Measurements from ENCODE around the gene VEGFA.
"Not testable (repeated sequence)": the region's sequence is repeated elsewhere in the genome, so short reads cannot be mapped to it uniquely, and the experiment has no call there.

VEGFA gene

DNA sequence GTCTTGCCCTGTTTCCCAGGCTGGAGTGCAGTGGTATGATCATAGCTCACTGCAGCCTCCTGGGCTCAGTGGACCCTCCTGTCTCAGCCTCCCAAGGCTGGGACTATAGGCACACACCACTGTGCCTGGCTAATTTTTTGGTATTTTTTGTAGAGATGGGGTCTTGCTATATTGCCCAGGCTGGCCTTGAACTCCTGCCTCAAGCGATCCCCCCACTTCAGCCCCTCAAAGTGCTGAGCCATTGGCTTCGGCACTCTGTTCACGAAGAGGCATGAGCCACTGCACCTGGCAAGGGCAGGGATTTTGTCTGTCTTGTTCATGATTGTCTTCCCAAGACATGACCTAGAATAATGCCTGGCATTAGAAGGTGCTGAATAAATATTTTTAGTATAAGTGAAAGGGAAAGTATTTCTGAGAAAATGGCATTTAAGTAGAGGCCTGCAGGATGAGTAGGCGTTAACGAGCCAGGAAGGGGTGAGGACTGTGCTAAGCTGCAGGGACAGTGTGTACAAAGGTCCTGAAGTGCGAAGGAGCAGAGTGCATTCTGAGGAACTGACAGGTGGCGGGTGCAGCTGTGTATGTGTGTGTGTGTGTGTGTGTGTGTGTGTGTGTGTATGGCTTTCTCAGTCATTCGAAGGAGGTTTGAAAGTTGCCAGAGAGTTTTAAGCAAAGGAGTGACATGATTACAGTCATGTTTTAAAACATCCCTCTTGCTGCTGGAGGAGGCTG lies 43.0 kb downstream of the VEGFA start:
- no peak overlapping the region for H3K4me3 ChIP-seq (ENCODE audit: control insufficient read depth, low read depth, low read length)
- TF ChIP-seq, protein P1, sequence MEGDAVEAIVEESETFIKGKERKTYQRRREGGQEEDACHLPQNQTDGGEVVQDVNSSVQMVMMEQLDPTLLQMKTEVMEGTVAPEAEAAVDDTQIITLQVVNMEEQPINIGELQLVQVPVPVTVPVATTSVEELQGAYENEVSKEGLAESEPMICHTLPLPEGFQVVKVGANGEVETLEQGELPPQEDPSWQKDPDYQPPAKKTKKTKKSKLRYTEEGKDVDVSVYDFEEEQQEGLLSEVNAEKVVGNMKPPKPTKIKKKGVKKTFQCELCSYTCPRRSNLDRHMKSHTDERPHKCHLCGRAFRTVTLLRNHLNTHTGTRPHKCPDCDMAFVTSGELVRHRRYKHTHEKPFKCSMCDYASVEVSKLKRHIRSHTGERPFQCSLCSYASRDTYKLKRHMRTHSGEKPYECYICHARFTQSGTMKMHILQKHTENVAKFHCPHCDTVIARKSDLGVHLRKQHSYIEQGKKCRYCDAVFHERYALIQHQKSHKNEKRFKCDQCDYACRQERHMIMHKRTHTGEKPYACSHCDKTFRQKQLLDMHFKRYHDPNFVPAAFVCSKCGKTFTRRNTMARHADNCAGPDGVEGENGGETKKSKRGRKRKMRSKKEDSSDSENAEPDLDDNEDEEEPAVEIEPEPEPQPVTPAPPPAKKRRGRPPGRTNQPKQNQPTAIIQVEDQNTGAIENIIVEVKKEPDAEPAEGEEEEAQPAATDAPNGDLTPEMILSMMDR (IDR thresholded peaks at IDR 0.05; ENCODE audit: control insufficient read depth, insufficient read depth, low read depth, low read length, missing control alignments), result no peak
- no peak for DNase-seq (ENCODE audit: low read depth)

DNA sequence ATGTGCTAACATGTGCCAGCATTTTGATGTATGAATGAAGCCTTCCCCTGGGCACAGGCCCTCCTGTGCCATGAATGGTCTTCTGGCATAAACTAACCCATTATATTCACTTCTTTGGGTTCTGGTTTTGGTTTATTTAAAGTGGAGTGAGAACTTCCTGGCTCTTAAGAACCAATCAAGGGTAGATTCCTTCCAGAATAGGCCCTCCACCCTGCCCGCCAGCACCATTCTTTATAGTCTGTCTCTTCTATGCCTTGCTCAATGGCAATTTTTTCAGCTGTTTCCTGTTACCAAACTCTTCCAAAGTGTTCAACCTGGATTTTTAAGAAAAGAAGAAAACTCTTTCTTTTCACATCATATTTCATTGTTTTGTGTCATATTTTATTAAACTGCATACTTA lies 44.1 kb downstream of the VEGFA start:
- DNase-seq (ENCODE audit: low read depth), result no peak

DNA sequence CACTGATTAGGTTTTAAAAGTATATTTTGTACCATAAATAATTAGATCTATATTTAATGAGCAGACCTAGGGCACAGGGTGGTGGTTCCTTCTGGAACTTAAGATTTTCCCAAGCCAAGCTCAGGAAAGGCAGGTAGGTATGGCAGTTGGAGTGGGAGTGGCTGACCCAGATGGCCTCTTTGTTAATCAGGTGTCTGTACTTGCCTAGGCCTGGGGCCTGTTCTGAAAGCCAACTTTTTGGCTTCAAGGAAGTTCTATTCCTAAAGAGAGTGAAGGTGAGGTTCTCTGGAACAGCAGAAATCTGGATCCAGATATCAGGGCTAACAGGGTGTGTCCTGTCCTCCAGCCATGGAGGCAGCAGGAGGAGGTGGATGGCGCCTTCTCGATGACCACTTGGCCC lies 44.9 kb downstream of the VEGFA start:
- DNase-seq (ENCODE audit: low read depth), result no peak

More for the DNA sequence above, 44.1 kb downstream of the VEGFA start:
- TF ChIP-seq, protein P1 (IDR thresholded peaks at IDR 0.05; ENCODE audit: control insufficient read depth, insufficient read depth, low read depth, low read length, missing control alignments), result no peak
- no peak overlapping the region for H3K4me3 ChIP-seq (ENCODE audit: control insufficient read depth, low read depth, low read length)

DNA sequence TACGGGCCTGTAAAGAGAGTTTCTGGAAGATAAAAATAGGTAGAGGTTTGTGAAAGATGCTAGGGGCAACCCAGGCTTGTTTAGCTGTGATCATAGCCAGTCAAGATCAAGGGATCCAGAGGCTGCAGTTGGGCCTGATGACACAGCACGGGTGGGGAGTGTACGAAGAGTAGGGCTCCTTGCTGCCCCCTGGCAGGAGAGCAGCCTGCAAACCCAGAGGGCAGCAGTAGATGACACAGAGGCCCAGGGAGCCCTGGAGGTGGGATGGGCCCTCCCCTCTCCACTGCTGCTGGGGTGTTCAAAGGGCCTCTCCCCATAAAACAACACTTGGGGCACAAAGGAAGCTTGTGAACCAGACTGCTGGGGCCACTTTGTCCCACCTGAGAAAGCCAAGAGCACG lies 47.2 kb downstream of the VEGFA start:
- TF ChIP-seq, protein P1 (IDR thresholded peaks at IDR 0.05; ENCODE audit: control insufficient read depth, insufficient read depth, low read depth, low read length, missing control alignments), result peak; percentile 38
- H3K4me3 ChIP-seq (ENCODE audit: control insufficient read depth, low read depth, low read length), result no peak overlapping the region
- DNase-seq (ENCODE audit: low read depth), result no peak

More for the DNA sequence above, 44.9 kb downstream of the VEGFA start:
- TF ChIP-seq, protein P1 (IDR thresholded peaks at IDR 0.05; ENCODE audit: control insufficient read depth, insufficient read depth, low read depth, low read length, missing control alignments), result no peak
- H3K4me3 ChIP-seq (ENCODE audit: control insufficient read depth, low read depth, low read length), result no peak overlapping the region

DNA sequence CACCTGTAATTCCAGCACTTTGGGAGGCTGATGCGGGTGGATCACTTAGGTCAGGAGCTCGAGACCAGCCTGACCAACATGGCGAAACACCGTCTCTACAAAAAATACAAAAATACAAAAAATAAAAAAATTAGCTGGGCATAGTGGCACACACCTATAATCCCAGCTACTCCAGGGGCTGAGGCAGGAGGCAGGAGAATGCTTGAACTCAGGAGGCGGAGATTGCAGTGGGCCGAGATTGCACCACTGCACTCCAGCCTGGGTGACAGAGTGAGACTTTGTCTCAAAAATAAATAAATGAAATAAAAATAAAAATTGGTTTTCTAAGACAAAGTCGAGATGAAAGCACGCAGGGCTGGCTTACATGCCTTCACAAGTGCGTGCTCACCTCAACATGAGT lies 49.0 kb downstream of the VEGFA start:
- not testable (repeated sequence) for DNase-seq (ENCODE audit: low read depth)

DNA sequence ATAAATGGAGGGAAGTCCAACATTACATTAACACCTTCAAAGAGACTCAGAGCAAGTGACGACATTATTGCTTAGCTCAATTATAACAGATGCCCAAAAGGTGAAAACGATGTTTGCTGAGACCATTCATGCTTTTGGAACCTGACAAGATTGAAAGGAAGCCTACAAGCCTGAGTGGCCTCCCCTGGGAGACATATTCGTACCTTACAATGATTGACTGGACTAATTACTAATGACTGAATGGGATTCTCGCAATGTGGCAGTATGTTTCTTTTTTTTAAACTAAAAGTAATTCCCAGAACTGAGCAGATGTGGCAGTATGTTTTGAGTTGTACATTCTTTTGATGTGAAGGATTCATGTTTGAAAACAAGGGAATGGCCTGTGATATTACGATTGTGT lies 49.9 kb downstream of the VEGFA start:
- H3K4me3 ChIP-seq (ENCODE audit: control insufficient read depth, low read depth, low read length), result no peak overlapping the region
- no peak for DNase-seq (ENCODE audit: low read depth)
- TF ChIP-seq, protein P1 (IDR thresholded peaks at IDR 0.05; ENCODE audit: control insufficient read depth, insufficient read depth, low read depth, low read length, missing control alignments), result no peak

More for the DNA sequence above, 49.0 kb downstream of the VEGFA start:
- H3K4me3 ChIP-seq (ENCODE audit: control insufficient read depth, low read depth, low read length), result not testable (repeated sequence)

DNA sequence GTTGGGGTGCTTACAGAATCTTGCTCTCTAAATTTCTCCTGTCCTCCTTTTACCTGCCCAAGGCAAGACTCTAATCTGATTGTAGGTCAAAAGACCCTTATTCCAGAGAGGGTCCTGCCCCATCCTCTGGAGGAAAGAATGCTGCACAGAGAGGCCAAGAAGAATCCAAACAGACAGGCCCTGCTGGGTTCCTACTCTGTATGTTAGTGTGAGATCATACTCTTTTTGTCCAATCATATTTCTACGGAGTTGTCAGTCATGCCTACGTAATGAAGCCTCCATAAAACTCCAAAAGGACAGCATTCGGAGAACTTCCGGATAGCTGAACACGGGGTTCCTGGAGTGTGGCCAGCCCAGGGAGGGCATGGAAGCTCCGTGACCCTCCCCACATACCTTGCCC lies 50.5 kb downstream of the VEGFA start:
- DNase-seq (ENCODE audit: low read depth), result no peak
- H3K4me3 ChIP-seq (ENCODE audit: control insufficient read depth, low read depth, low read length), result no peak overlapping the region
- TF ChIP-seq, protein P1 (IDR thresholded peaks at IDR 0.05; ENCODE audit: control insufficient read depth, insufficient read depth, low read depth, low read length, missing control alignments), result no peak
